Measurements from ENCODE around the gene CYB5RL.

CYB5RL gene

GRCh38 chr1:54159733-54160316 is 40.0 kb downstream of the CYB5RL start:
- DNase-seq (ENCODE audit: low read depth in 2 of 2) = no peak

GRCh38 chr1:54158071-54158470 is 41.8 kb downstream of the CYB5RL start:
- no peak for DNase-seq (ENCODE audit: low read depth in 2 of 2)

- DNase-seq (ENCODE audit: low read depth in 2 of 2) = no peak
These were observed 42.4 kb downstream of the CYB5RL start for GRCh38 chr1:54157401-54157800.

- no peak for DNase-seq (ENCODE audit: low read depth in 2 of 2)
These were observed 42.8 kb downstream of the CYB5RL start for GRCh38 chr1:54156986-54157385.

GRCh38 chr1:54156201-54156600 is 43.6 kb downstream of the CYB5RL start:
- no peak for DNase-seq (ENCODE audit: low read depth in 2 of 2)

- no peak for DNase-seq (ENCODE audit: low read depth in 2 of 2)
These were observed 46.0 kb downstream of the CYB5RL start for GRCh38 chr1:54153535-54154439.

GRCh38 chr1:54152696-54153095 is 47.1 kb downstream of the CYB5RL start, which contains the start of gene CDCP2:
Gene CDCP2 (minus strand): TSS chr1:54153000. CDS start chr1:54152922, 78 bp downstream.
- DNase-seq (ENCODE audit: low read depth in 2 of 2) = no peak

- no peak for DNase-seq (ENCODE audit: low read depth in 2 of 2)
These were observed 48.8 kb downstream of the CYB5RL start for GRCh38 chr1:54151013-54151412.
